Mesendoderm (in vitro differentiated cells): ENCODE measurements around the gene SYNGR2.

Experiments used
- DNase-seq: peaks from one replicate; pipeline ENCODE4 v3.0.0; 2013
- H2AK5ac ChIP-seq: 2 replicates; pipeline ENCODE4 v1.6.1; 2013; ENCODE audit warnings: low read length, inconsistent platforms
- H2BK120ac ChIP-seq: 2 replicates; pipeline ENCODE4 v1.6.1; 2013; ENCODE audit warnings: low read depth, mild to moderate bottlenecking, low read length, moderate library complexity, mixed read lengths
- H2BK15ac ChIP-seq: replicated peaks from 2 replicates; pipeline ENCODE4 v1.6.1; 2013; ENCODE audit warnings: low read depth, mild to moderate bottlenecking, moderate library complexity
- H2BK5ac ChIP-seq: 2 replicates; pipeline ENCODE4 v1.6.1; 2013; ENCODE audit warnings: low read length, inconsistent platforms
- H3K18ac ChIP-seq: 2 replicates; pipeline ENCODE4 v1.6.1; 2013; ENCODE audit warnings: mild to moderate bottlenecking, low read length, mixed read lengths
- H3K23ac ChIP-seq: one replicate; pipeline ENCODE4 v1.6.1; 2013; ENCODE audit warnings: low read length
- H3K27ac ChIP-seq: 2 replicates; pipeline ENCODE4 v1.5.1; 2013; ENCODE audit warnings: low read depth, mild to moderate bottlenecking, inconsistent platforms, low read length, moderate library complexity
- H3K27me3 ChIP-seq: 2 replicates; pipeline ENCODE4 v1.6.1; 2013; ENCODE audit warnings: low read length, control low read depth, mild to moderate bottlenecking, inconsistent platforms; ENCODE audit not compliant: insufficient read depth, poor library complexity
- H3K36me3 ChIP-seq: 2 replicates; pipeline ENCODE4 v1.6.1; 2013; ENCODE audit warnings: low read length, inconsistent platforms; ENCODE audit not compliant: control insufficient read depth, insufficient read depth
- H3K4ac ChIP-seq: one replicate; pipeline ENCODE4 v1.6.1; 2013; ENCODE audit warnings: low read depth, mild to moderate bottlenecking, low read length, moderate library complexity
- H3K4me1 ChIP-seq: 2 replicates; pipeline ENCODE4 v1.6.1; 2013; ENCODE audit warnings: low read depth, low read length, inconsistent platforms; ENCODE audit not compliant: control insufficient read depth
- H3K4me2 ChIP-seq: 2 replicates; pipeline ENCODE4 v1.6.1; 2013; ENCODE audit warnings: low read length
- H3K4me3 ChIP-seq: 2 replicates; pipeline ENCODE4 v1.5.1; 2013; ENCODE audit warnings: mild to moderate bottlenecking, low read length
- H3K56ac ChIP-seq: one replicate; pipeline ENCODE4 v1.6.1; 2013; ENCODE audit warnings: low read length
- H3K79me1 ChIP-seq: 2 replicates; pipeline ENCODE4 v1.6.1; 2013; ENCODE audit warnings: low read length, inconsistent platforms
- H3K79me2 ChIP-seq: 2 replicates; pipeline ENCODE4 v1.6.1; 2013; ENCODE audit warnings: mild to moderate bottlenecking, low read length; ENCODE audit not compliant: control insufficient read depth, insufficient read depth
- H3K9ac ChIP-seq: 2 replicates; pipeline ENCODE4 v1.6.1; 2013; ENCODE audit warnings: low read length, inconsistent platforms
- H4K5ac ChIP-seq: one replicate; pipeline ENCODE4 v1.6.1; 2013; ENCODE audit warnings: low read length
- H4K8ac ChIP-seq: one replicate; pipeline ENCODE4 v1.6.1; 2013; ENCODE audit warnings: low read depth, mild to moderate bottlenecking, control low read depth, low read length, moderate library complexity
- WGBS: extraction: QIAGEN DNeasy Blood & Tissue Kit; methylation state at CpG from one replicate; pipeline ENCODE4 v1.1.7; 2013; ENCODE audit warnings: low lambda C conversion rate, missing lambda C conversion rate; ENCODE audit not compliant: insufficient coverage; ENCODE audit errors: extremely low coverage; 5-methylcytosine and 5-hydroxymethylcytosine counted together

Gene SYNGR2

DNA sequence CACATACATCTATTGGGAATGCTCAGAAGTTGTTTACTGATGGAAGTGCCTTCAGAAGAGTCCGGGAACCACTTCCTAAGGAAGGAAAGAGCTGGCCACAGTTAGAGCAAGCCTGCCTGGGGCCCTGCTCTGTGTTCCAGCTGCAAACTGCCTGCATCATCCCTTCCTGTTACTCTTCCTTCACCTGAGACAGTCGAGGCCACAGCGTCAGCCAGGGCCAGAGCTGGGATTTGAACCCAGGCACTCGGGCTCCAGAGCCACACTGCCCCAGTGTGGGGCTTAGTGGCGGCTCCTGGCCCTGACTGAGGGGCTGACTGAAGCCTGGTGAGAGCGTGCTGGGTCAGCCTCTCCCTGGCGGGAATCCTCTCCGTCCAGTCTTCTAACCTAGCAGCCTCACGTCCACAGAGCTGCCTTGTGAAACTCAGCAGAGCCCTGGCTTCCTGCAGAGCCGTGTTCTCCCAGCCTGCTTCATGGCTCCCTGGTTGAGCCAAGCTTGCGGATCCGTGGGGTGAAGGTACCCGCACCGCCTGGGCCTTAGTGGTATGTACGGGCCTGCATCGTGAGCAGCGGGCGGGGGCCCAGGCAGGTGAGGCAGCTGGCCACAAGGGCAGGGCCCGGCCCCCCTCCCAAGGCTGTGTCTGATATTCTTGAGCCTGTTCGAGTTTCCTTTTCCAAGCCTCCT, 26.8 kb upstream of the SYNGR2 start:
- no peak overlapping the region for H3K4ac ChIP-seq

DNA sequence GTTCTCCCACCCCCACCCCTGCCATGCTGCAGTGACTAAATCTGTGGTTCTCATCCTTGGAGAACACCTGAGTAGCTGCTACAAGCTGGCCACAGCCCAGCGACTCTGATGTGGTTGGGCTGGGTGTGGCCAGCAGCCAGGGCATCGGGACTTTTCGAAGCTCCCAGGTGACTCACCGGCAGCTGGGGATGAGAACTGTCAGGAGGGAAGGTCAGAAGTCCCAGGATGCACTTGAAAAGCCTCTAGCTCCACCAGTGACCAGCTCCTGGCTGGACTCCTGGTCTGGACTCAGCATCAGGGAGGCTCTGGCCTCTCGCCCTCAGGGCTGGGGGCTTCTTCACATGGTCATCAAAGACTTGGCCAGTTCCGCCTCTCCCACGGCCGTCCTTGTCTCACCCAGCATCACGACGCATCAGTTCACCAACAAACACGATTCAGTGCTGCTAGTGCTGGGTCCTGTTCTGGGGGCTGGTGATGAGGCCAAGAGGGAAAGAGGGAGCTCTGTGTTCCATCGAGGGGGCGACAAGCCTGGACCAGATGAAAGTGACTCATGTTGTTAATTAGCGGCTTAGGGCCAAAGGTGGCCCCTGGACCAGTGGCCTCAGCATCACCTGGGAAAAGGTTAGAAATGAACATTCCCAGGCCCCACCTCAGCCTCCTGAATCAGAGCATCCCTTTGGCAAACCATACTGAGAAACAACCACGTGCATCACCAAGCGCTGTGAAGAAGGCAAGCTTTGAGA, 26.1 kb upstream of the SYNGR2 start:
- Histone ChIP-seq H2BK15ac (no peak overlapping the region), H2BK5ac (no peak overlapping the region), H3K27ac (no peak overlapping the region), H3K79me1 (no peaks in the 10 kb centered on the region), H3K4me3 (no peak overlapping the region), H4K8ac (no peak overlapping the region), H3K56ac (no peak overlapping the region), H3K18ac (no peak overlapping the region), H3K23ac (no peak overlapping the region), H3K79me2 (no peaks in the 10 kb centered on the region), H2BK120ac (no peak overlapping the region), H3K4me2 (no peak overlapping the region), H3K4me1 (no peaks in the 10 kb centered on the region), H3K27me3 (no peaks in the 10 kb centered on the region), H3K9ac (no peak overlapping the region), H4K5ac (no peak overlapping the region), H3K36me3 (no peaks in the 10 kb centered on the region), H2AK5ac (no peak overlapping the region), H3K4ac (no peak overlapping the region)
- no CpG with 5 or more reads among the region's 16 CpGs for WGBS
- DNase-seq, result peak; percentile 61

More for the DNA sequence above, 26.8 kb upstream of the SYNGR2 start:
- Histone ChIP-seq H3K27me3 (no peaks in the 10 kb centered on the region), H3K9ac (no peak overlapping the region), H2BK15ac (no peak overlapping the region), H2AK5ac (no peak overlapping the region), H2BK5ac (no peak overlapping the region), H3K27ac (no peak overlapping the region), H4K5ac (no peak overlapping the region), H3K56ac (no peak overlapping the region), H3K4me3 (no peak overlapping the region), H3K18ac (no peak overlapping the region), H3K4me2 (no peak overlapping the region), H2BK120ac (no peak overlapping the region), H3K4me1 (no peaks in the 10 kb centered on the region), H3K36me3 (no peaks in the 10 kb centered on the region), H3K79me1 (no peaks in the 10 kb centered on the region), H3K23ac (no peak overlapping the region), H3K79me2 (no peaks in the 10 kb centered on the region), H4K8ac (no peak overlapping the region)
- WGBS, result no CpG with 5 or more reads among the region's 20 CpGs
- no peak for DNase-seq

DNA sequence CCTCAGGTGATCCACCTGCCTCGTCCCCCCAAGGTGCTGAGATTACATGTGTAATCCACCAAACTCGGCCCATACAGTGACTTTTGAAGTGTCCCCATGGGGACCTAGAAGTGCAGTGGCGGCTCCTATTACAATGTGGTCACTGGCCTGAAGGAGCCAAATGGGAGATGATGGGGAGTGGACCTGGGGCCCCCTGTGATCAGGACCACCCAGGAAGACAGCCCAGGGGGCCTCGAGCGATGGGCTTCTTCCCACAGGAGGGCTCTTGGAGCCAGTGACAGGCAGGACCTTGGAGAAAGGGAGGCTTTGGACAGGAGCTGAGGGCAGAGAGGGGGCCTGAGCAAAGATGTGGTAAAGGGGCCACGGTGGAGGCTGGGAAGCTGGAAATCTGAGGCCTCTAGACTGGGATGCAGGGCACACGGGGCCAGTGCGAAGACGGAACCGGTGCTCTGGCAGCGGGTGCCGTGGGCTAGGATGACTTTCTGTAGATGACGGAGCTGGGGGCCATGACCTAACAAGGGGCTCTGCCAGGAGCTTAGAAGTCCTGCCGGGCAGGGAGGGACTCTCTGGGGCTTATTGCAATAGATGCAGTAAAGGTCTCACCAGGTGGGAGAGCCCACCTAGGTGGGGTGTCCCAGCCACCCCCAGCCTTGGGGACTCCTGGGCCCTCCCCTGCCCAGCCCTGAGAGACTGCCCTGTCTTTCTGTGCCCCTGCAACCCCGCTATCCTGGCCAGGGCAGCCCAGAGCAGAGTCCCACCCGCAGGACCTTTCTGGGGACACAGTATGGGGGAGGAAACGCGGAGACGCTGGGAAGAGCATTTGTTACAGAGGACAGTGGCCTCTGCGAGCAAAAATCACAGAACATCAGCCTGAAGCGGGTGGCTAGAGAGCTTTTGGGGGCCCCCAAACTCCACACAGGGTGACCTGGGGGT, 24.9 kb upstream of the SYNGR2 start:
- Histone ChIP-seq H3K9ac (no peak overlapping the region), H3K27ac (no peak overlapping the region), H2BK120ac (no peak overlapping the region), H3K18ac (no peak overlapping the region), H4K8ac (no peak overlapping the region), H3K56ac (no peak overlapping the region), H2AK5ac (no peak overlapping the region), H3K4me1 (no peaks in the 10 kb centered on the region), H3K4me2 (no peak overlapping the region), H3K27me3 (no peaks in the 10 kb centered on the region), H3K4me3 (no peak overlapping the region), H4K5ac (no peak overlapping the region), H2BK5ac (no peak overlapping the region), H3K4ac (no peak overlapping the region), H3K23ac (no peak overlapping the region), H2BK15ac (no peak overlapping the region), H3K79me1 (no peaks in the 10 kb centered on the region), H3K79me2 (no peaks in the 10 kb centered on the region), H3K36me3 (no peaks in the 10 kb centered on the region)
- no CpG with 5 or more reads among the region's 21 CpGs for WGBS
- DNase-seq, result no peak

DNA sequence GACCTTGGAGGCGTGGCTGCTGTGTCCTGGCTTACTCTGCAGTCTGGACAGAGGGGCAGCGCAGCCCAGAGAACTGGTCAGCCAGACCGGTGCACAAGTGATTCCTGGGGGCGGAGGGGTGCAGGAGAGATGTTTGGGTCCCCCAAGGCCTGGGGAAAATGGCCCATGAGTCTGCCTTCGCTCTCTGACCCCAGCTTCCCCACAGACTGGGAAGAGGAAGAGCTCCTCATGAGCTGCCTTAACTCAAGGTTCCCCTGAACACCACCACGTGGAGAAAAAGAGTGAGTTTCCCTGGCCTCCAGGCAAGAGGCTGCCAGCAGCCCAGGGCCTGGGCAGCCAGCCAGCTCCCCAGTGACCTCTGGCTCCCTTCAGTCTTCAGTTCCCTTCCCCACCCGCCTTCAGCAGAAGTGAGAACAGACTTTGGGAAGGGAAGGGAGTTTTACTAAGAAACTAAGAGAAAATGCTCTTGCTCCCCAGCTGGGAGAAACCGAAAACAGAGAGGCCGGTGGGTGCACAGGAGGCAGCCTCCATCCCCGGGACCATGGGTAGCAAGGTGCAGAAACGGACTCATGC, 24.1 kb upstream of the SYNGR2 start:
- WGBS, result no CpG with 5 or more reads among the region's 11 CpGs
- no peak overlapping the region for H3K27ac ChIP-seq
- no peak overlapping the region for H2BK120ac ChIP-seq
- H3K79me2 ChIP-seq, result no peaks in the 10 kb centered on the region
- H2BK15ac ChIP-seq, result no peak overlapping the region
- no peak overlapping the region for H3K56ac ChIP-seq
- H2BK5ac ChIP-seq, result no peak overlapping the region
- H3K18ac ChIP-seq, result no peak overlapping the region
- H3K79me1 ChIP-seq, result no peaks in the 10 kb centered on the region
- no peak for DNase-seq
- no peak overlapping the region for H3K4me3 ChIP-seq
- H3K23ac ChIP-seq, result no peak overlapping the region
- no peaks in the 10 kb centered on the region for H3K27me3 ChIP-seq
- H4K8ac ChIP-seq, result no peak overlapping the region
- no peak overlapping the region for H3K4ac ChIP-seq
- no peak overlapping the region for H4K5ac ChIP-seq
- no peak overlapping the region for H2AK5ac ChIP-seq
- H3K4me2 ChIP-seq, result no peak overlapping the region
- no peaks in the 10 kb centered on the region for H3K4me1 ChIP-seq
- no peak overlapping the region for H3K9ac ChIP-seq
- H3K36me3 ChIP-seq, result no peaks in the 10 kb centered on the region

DNA sequence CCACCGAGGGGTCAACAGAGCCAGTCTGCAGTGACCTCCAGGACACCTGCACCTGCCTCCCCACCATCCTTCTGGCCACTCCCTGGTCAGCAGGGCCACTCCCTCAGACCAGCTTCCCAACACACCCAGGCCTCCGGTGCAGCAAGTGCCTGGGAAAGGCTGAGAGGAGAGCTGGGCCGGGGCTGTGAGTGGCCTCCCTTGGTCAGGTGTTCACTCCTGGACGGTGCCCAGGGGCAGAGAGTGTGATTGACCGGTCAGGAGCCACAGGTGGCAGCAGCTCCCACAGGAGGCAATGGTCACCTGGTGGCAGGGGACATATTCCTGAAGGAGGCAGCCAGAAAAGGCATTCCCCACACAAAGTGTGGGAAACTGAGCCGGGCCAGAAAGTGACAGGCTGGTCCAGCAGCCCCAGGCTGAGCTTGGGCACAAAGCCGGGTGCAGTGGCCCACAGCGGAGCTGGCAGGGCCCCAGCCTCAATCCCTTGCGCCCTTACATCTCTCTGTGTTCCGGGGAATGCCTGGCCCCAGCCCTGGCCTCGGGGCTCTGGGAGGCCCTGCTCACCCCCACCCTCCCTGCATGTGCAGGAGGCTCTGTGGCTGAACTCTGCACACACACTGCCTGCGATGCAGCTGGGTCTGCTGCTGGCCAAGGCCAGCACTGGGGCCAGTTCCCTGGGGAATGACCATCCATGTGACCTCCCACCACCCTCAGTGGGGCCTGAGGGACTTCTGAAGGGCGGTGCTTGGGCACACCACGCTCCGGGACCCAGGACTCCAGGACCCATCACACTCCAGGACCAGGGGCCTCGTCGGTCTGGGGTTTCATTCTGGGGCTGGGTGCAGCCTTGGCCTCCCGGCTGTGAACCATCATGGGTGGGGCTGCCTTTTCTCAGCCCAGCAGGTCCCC, 23.4 kb upstream of the SYNGR2 start:
- Histone ChIP-seq H2AK5ac (no peak overlapping the region), H2BK5ac (no peak overlapping the region), H4K5ac (no peak overlapping the region), H2BK15ac (no peak overlapping the region), H3K4me2 (no peak overlapping the region), H3K27me3 (no peaks in the 10 kb centered on the region), H3K4me1 (no peaks in the 10 kb centered on the region), H3K36me3 (no peaks in the 10 kb centered on the region), H3K9ac (no peak overlapping the region), H2BK120ac (no peak overlapping the region), H3K56ac (no peak overlapping the region), H3K4ac (no peak overlapping the region), H4K8ac (no peak overlapping the region), H3K79me1 (no peaks in the 10 kb centered on the region), H3K18ac (no peak overlapping the region), H3K4me3 (no peak overlapping the region), H3K23ac (no peak overlapping the region), H3K27ac (no peak overlapping the region), H3K79me2 (no peaks in the 10 kb centered on the region)
- no CpG with 5 or more reads among the region's 18 CpGs for WGBS
- DNase-seq, result no peak
